DMS153 treated with DMSO at 0.1 percent for 48 hours (cell line): ENCODE results near the gene LTBP3.
"Not testable (repeated sequence)": the region's sequence is repeated elsewhere in the genome, so short reads cannot be mapped to it uniquely, and the experiment has no call there.

Source experiments
- DNase-seq: peaks from one replicate; lab custom pipeline; 2025; ENCODE audit not compliant: unreplicated experiment; lab: John Stamatoyannopoulos, UW

LTBP3 gene

GRCh38 chr11:65538232-65538914, 19.8 kb downstream of the LTBP3 start:
- no peak for DNase-seq

DNA sequence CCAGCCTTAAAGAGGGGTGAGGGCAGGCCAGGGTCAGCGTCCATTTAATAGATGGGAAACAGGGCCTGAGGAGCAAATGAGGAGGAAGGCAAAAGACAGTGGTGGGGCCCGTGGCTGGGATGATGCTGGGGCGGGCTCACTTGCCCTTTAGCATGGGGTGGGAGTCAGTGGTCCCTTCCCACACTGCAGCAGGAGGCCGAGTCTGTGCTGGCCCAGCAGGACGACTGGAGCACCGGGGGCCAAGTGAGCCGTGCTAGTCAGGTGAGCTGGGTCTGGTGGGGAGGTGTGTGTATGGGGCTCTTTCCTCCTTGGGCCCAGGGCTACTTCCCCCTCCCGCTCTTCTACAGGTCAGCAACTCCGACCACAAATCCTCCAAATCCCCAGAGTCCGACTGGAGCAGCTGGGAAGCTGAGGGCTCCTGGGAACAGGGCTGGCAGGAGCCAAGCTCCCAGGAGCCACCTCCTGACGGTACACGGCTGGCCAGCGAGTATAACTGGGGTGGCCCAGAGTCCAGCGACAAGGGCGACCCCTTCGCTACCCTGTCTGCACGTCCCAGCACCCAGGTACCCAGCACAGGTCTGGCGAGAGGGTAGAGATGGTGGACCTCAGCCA, 20.4 kb downstream of the LTBP3 start:
- no peak for DNase-seq

DNA sequence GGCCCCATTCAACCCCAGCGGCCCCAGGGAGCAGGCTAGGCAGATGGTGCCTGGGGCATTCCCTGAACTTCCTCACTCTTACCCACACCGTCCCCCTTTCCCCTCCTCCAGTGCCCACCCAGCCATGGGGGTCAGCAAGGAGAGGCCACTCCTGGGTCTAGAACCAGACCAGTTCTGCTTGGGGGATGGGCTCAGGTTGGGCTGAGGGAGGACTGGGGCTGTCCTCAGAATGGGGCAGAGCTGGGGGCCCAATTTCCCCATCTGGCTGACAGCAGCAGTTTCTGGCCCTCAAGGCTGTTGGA, 20.9 kb downstream of the LTBP3 start:
- no peak for DNase-seq

DNA sequence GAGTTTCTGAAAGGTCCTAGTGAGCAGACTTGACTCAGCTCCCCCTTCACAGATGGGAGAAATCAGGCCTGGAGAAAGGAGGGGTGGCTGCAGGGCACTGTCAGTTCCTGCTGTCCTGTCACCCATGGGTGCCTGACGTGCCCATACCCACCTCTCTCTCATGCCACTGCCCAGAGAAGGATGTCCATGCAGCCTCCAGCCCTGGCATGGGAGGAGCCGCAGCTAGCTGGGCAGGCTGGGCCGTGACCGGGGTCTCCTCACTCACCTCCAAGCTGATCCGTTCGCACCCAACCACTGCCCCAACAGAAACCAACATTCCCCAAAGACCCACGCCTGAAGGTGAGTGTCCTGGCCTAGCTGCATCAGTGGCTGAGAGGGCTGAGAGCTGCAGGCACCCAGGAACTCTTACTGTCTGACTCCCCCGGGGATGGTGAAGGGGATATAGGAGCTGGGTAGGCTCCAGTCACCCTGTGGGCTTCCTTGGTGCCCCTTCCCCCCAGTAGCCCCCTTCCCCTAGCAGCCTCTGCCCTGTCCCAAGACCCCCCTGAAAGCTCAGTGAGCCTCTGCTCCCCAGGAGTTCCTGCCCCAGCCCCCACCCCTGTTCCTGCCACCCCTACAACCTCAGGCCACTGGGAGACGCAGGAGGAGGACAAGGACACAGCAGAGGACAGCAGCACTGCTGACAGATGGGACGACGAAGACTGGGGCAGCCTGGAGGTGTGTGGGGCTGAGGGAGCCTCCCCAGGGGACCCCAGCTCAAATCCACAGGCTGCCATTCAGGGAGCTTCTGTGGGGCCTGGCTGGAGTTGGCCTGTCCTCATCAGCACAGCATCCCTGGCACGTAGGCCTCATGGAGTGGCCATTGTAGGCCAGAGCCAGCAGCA, 21.5 kb downstream of the LTBP3 start:
- no peak for DNase-seq

DNA sequence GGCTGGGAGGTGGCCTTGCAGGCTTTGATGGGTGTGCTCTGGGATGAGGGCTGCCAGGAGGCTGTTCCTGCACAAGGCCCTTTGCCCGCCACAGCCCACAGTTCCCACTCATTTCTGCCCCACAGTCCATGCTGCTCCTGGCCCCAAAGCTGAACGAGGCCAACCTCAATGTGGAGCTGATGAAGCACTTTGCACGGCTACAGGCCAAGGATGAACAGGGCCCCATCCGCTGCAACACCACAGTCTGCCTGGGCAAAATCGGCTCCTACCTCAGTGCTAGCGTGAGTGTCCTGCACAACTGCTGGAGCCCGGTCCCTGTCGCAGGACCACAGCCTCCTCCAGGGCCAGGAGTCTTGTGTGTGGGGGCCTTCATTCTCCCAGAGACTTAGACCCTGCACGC, 23.1 kb downstream of the LTBP3 start:
- no peak for DNase-seq

DNA sequence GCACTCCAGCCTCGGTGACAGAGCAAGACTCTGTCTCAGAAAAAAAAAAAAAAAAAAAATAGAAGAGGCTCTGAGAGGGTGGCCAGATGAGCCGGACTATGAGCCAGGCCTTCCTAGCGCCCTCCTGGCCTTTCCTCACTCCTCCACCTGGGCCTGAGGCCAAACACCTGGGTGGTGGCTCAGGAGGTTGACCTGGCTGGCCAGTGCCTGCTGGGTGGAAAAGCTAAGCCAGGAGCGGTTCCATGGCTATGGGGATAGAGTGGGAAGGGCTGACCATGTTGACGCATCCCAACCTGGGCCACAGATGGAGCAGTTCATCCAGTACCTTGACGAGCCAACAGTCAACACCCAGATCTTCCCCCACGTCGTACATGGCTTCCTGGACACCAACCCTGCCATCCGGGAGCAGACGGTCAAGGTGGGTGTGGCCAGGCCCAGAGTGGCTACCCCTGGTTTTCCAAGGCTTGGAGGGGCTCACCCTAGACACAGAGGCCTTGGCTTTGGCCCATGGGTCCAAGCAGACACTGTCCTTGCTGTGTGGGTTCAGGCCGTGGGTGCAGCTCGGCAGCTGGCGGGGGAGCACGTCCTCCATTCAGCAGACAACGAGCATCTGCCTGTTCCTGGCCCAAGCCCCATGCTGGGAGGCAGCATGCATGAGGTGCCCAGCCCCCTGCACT, 25.6 kb downstream of the LTBP3 start:
- DNase-seq: no peak

DNA sequence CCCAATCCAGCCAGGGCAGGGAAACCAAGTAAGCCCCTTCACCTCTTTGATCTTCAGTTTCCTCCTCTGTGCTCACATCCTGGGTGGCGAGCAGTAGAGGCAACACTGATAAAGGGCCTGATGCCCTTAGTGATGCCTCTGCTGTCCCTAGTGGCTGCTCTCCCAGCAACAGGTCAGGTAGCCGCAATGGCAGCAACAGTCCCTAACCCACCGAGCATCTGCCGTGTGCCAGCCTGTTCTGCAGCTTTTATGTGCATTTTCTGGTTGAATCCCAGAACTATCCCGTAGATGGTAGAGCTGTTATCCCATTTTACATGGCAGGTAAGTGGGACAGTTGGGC, 28.0 kb downstream of the LTBP3 start:
- no peak for DNase-seq

GRCh38 chr11:65529475-65530156, 28.5 kb downstream of the LTBP3 start:
- DNase-seq: no peak

- DNase-seq: no peak
These were observed 29.3 kb downstream of the LTBP3 start for GRCh38 chr11:65528819-65529350.

GRCh38 chr11:65526744-65527143, 31.4 kb downstream of the LTBP3 start:
- DNase-seq: no peak

- DNase-seq: no peak
These were observed 32.3 kb downstream of the LTBP3 start for GRCh38 chr11:65525546-65526480.

GRCh38 chr11:65524741-65525545, 33.2 kb downstream of the LTBP3 start, which contains the start of gene SCYL1:
SCYL1 (plus strand) TSS chr11:65525083; CDS start chr11:65525154, 71 bp downstream.
- DNase-seq: no peak

DNA sequence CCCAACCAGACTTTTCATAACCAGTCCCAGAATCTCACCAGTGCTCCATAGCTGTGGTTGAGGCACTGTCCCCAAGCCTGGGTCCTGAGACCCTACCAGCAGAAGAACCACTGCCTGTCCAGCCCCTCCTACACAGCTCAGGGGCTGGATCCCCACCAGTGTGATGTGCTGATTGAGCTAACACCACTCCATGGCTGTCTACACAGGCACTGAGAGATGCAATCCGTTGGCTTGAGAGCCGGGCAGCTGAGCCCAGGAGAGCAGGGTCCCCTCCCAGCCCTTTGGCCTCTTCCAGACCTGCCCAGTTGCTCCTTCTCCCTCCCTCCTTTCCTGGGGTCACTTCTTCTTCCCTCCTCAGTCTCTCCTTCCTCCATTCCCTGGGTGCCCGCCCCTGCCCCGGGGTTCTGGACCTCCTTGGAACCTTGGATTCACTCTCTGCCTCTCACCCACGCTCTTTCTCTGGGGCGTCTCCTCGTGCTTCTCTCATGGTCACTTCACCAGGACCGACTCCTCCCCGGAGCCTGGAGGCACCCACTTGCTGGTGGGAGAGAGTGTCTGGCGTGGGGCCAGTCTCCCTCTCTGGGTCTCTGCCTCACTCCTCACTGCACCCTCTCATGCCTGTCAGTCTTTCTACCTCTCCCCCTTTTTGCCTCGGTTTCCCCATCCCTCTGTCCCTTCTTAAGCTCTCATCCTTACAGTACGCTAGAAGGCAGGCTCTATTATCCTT, 34.0 kb downstream of the LTBP3 start:
- no peak for DNase-seq

DNA sequence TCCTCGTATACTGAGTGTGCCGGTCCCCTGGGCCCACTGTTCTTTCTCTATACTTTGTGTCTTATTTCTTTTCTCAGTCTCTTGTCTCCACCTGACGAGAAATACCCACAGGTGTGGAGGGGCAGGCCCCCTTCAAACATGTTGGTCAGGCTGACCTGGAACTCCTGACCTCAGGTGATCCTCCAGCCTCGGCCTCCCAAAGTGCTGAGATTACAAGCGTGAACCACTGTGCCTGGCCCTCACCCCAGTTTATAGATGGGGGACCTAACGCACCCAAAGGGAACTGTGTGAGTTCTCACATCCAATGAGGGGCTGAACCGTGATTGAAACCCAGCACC, 34.6 kb downstream of the LTBP3 start:
- DNase-seq: not testable (repeated sequence)

GRCh38 chr11:65522718-65523630, 35.2 kb downstream of the LTBP3 start:
- not testable (repeated sequence) for DNase-seq

DNA sequence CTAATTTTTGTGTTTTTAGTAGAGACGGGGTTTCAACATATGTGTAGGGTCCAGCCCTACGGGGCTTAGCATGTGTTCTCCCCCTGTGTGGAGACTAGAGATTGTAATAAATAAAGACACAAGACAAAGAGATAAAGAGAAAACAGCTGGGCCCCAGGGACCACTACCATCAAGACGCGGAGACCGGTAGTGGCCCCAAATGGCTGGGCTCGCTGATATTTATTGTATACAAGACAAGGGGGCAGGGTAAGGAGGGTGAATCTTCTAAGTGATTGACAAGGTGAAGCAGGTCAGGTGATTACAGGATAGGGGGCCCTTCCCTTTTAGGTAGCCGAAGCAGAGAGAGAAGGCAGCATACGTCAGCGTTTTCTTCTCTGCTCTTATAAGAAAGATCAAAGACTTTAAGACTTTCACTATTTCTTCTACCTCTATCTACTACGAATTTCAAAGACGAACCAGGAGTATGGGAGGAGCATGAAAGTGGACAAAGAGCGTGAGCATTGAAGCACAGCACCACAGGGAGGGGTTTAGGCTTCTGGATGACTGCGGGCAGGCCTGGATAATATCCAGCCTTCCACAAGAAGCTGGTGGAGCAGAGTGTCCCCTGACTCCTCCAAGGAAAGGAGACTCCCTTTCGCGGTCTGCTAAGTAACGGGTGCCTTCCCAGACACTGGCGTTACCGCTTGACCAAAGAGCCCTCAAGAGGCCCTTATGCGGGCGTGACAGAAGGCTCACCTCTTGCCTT, 36.2 kb downstream of the LTBP3 start:
- not testable (repeated sequence) for DNase-seq
